Astrocyte (in vitro differentiated cells and primary cell): ENCODE results near the gene TLCD2.

ENCODE experiments used
- EZH2 ChIP-seq: IDR thresholded peaks from 2 replicates; pipeline ENCODE4 v1.6.1; 2012; ENCODE audit warnings: mild to moderate bottlenecking, low read length, inconsistent platforms; ENCODE audit not compliant: insufficient read depth
- TF ChIP-seq, protein P1 (sequence below): IDR thresholded peaks from 2 replicates; pipeline ENCODE4 v1.5.1; 2011; ENCODE audit warnings: low read depth, mild to moderate bottlenecking, inconsistent platforms, low read length, moderate library complexity; ENCODE audit not compliant: insufficient read depth

DNA sequence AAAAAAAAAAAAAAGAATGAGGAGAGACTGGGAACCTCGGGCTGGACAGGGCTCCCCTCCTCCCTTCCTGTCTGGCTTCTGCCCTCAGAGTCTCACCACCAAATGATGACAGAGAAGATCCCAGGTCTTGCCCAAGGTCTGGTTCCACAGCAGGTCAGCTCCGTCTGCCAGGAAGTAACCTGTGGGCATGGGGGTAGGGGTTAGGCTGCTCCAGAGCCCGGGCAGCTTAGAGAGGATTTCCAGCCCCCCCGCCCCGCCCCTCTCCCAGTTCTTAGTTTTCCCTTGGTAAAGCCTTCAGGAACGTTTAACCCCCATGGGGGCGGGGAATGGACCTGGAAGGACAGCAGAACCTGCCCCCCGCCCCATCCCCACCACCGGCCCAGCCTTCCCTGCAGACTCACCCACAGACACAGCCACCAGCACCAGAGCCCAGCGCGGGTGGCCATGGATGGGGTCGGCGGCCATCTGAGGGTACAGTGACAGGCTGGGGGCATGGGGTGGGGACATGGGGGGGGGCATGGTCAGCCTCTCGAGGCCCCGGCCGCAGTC lies 700 bp downstream of the TLCD2 start:
- TF ChIP-seq, protein P1, sequence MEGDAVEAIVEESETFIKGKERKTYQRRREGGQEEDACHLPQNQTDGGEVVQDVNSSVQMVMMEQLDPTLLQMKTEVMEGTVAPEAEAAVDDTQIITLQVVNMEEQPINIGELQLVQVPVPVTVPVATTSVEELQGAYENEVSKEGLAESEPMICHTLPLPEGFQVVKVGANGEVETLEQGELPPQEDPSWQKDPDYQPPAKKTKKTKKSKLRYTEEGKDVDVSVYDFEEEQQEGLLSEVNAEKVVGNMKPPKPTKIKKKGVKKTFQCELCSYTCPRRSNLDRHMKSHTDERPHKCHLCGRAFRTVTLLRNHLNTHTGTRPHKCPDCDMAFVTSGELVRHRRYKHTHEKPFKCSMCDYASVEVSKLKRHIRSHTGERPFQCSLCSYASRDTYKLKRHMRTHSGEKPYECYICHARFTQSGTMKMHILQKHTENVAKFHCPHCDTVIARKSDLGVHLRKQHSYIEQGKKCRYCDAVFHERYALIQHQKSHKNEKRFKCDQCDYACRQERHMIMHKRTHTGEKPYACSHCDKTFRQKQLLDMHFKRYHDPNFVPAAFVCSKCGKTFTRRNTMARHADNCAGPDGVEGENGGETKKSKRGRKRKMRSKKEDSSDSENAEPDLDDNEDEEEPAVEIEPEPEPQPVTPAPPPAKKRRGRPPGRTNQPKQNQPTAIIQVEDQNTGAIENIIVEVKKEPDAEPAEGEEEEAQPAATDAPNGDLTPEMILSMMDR, result no peak
- no peak for TF ChIP-seq EZH2
